OCI-LY3 (cell line): Measurements from ENCODE around the gene SLC25A48.

Source experiments
- EZH2phosphoT487 ChIP-seq: fragments of 200-600 bp; shearing (Covaris generic); IDR thresholded peaks from 2 replicates; pipeline ENCODE4 v1.6.1; 2018; ENCODE audit warnings: antibody characterized with exemption, mixed run types, low read depth
- TF ChIP-seq, protein P1 (sequence below): fragments of 200-600, 300-600 bp; sonication (generic); IDR thresholded peaks from 2 replicates; pipeline ENCODE4 v1.5.1; 2014; ENCODE audit warnings: antibody characterized with exemption, low read length, low read depth

DNA sequence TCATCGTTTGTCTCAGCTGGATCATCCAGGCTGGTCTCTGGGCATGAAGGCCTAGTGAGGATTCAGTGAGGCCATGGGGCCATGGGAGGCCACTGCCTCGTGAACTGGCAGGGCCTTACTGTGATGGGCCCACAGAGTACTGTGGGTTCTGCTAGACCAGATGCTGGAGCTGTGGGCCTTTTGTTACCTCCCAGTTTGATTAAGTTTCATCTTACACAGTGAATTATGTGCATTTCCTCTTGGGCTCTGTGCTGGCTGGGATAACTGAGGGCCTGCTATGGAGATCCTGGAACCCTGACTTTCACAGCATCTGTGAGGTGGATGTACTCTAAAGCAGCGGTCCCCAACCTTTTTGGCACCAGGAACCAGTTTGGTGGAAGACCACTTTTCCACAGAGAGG lies 19.7 kb upstream of the SLC25A48 start:
- TF ChIP-seq, protein P1, sequence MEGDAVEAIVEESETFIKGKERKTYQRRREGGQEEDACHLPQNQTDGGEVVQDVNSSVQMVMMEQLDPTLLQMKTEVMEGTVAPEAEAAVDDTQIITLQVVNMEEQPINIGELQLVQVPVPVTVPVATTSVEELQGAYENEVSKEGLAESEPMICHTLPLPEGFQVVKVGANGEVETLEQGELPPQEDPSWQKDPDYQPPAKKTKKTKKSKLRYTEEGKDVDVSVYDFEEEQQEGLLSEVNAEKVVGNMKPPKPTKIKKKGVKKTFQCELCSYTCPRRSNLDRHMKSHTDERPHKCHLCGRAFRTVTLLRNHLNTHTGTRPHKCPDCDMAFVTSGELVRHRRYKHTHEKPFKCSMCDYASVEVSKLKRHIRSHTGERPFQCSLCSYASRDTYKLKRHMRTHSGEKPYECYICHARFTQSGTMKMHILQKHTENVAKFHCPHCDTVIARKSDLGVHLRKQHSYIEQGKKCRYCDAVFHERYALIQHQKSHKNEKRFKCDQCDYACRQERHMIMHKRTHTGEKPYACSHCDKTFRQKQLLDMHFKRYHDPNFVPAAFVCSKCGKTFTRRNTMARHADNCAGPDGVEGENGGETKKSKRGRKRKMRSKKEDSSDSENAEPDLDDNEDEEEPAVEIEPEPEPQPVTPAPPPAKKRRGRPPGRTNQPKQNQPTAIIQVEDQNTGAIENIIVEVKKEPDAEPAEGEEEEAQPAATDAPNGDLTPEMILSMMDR: no peak
- no peak for TF ChIP-seq EZH2phosphoT487
